Caco-2 (cell line): ENCODE data around the gene UBE2O. TPM values are rescaled to one million over a fixed set of nuclear protein-coding genes. Genes with fewer than 3 reads are reported as not detected.

Experiments
- BruUV-seq: library from RNA; stranded (reverse); fragments of 400-500 nt; replicated peaks from 2 replicates; lab custom pipeline; 2021; lab: Mats Ljungman, UMichigan
- CTCF ChIA-PET: fragments of 300-600 bp; sonication (Branson Sonifier 250); formaldehyde crosslinking; loops from one replicate; lab custom pipeline; 2022; ENCODE audit warnings: antibody characterized with exemption; lab: Charles Lee
- POLR2A ChIA-PET: fragments of 300-600 bp; sonication (Branson Sonifier 250); formaldehyde crosslinking; loops from one replicate; lab custom pipeline; 2022; ENCODE audit warnings: antibody characterized with exemption; lab: Charles Lee
- DNase-seq, 2 experiments: peaks; one replicate each; pipeline versions ENCODE4 v3.0.0 to v3.0.0-alpha.2; 2020 to 2022
- H3K27me3 ChIP-seq: replicated peaks from 2 replicates; pipeline ENCODE4 v1.6.0; 2011; ENCODE audit warnings: low read length; ENCODE audit not compliant: control insufficient read depth, insufficient read depth
- H3K36me3 ChIP-seq: 2 replicates; pipeline ENCODE4 v1.5.1; 2011; ENCODE audit warnings: low read length; ENCODE audit not compliant: control insufficient read depth, insufficient read depth
- H3K4me1 ChIP-seq: fragments of 250-450 bp; sonication (Bioruptor Pico); 2 replicates; pipeline ENCODE4 v1.5.1; 2020; ENCODE audit warnings: mild to moderate bottlenecking
- H3K4me3 ChIP-seq: 2 replicates; pipeline ENCODE4 v1.5.1; 2011; ENCODE audit warnings: low read depth, mild to moderate bottlenecking, control low read depth, low read length
- H3K9me3 ChIP-seq: fragments of 250-450 bp; sonication (Bioruptor Pico); 2 replicates; pipeline ENCODE4 v1.5.1; 2020; ENCODE audit warnings: mild to moderate bottlenecking, moderate library complexity
- H3K27ac Mint-ChIP-seq: one replicate; pipeline ENCODE4 v1.8.0; 2022; ENCODE audit warnings: mixed read lengths; ENCODE audit not compliant: unreplicated experiment
- H3K27me3 Mint-ChIP-seq: one replicate; pipeline ENCODE4 v1.8.0; 2022; ENCODE audit warnings: mixed read lengths; ENCODE audit not compliant: insufficient read depth, unreplicated experiment
- H3K36me3 Mint-ChIP-seq: one replicate; pipeline ENCODE4 v1.8.0; 2022; ENCODE audit warnings: mild to moderate bottlenecking, mixed read lengths; ENCODE audit not compliant: insufficient read depth, unreplicated experiment
- H3K4me1 Mint-ChIP-seq: one replicate; pipeline ENCODE4 v1.8.0; 2022; ENCODE audit warnings: low read depth, mixed read lengths; ENCODE audit not compliant: unreplicated experiment
- H3K4me3 Mint-ChIP-seq: one replicate; pipeline ENCODE4 v1.8.0; 2022; ENCODE audit warnings: mild to moderate bottlenecking, moderate library complexity, mixed read lengths; ENCODE audit not compliant: unreplicated experiment
- H3K9me3 Mint-ChIP-seq: one replicate; pipeline ENCODE4 v1.8.0; 2022; ENCODE audit warnings: mixed read lengths; ENCODE audit not compliant: unreplicated experiment
- intact Hi-C: fragments of 100-400 bp; cut with micrococcal nuclease; formaldehyde crosslinking; loops from one replicate; pipeline ENCODE4 v1.10.0; 2022; ENCODE audit not compliant: unreplicated experiment
- total RNA-seq: library from RNA; stranded (reverse); gene quantifications from 2 replicates; pipeline ENCODE4 v1.2.3, GENCODE V29; 2022
- TF ChIP-seq, protein P1 (sequence below), 2 experiments: fragments of 200-600 bp in 1 of 2; IDR thresholded peaks; 1 replicate in 1 of 2; 2 replicates in 1 of 2; pipeline versions ENCODE4 v1.5.1 to v1.8.0; 2011 to 2022; ENCODE audit warnings: antibody characterized with exemption in 1 of 2, control low read depth in 1 of 2, inconsistent platforms in 1 of 2, low read depth in 1 of 2, low read length in 1 of 2, mild to moderate bottlenecking in 1 of 2, moderate library complexity in 1 of 2; ENCODE audit not compliant: insufficient read depth in 1 of 2, severe bottlenecking in 1 of 2, unreplicated experiment in 1 of 2

Gene UBE2O
- total RNA-seq, 1 experiment from 2014 or later, result 37.6 TPM

DNA sequence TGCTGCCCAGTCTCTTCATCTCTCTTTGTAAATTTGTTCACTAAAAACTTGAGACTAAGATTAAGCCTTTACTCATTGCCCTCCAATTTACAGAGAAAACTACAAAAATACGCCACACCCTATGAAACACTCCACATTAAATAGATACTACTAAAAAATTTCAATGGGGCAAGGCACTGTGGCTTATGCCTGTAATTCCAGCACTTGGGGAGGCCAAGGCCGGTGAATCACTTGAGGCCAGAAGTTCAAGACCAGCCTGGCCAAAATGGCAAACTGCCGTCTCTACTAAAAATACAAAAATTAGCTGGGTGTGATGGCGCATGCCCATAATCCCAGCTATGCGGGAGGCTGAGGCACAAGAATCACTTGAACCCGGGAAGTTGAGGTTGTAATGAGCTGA lies 3.8 kb downstream of the UBE2O start:
- peaks cover 32% of the 10 kb centered on the region for H3K4me1 Mint-ChIP-seq
- H3K4me3 Mint-ChIP-seq, result no peak overlapping the region
- H3K9me3 Mint-ChIP-seq, result no peaks in the 10 kb centered on the region
- H3K36me3 Mint-ChIP-seq, result peaks cover 5% of the 10 kb centered on the region
- Histone ChIP-seq H3K27me3 (no peaks in the 10 kb centered on the region), H3K4me1 (peaks cover 24% of the 10 kb centered on the region), H3K4me3 (no peak overlapping the region), H3K9me3 (no peaks in the 10 kb centered on the region), H3K36me3 (no peaks in the 10 kb centered on the region; the same call in 1 of the 2 replicates)
- POLR2A ChIA-PET, result no interaction called here
- TF ChIP-seq, protein P1, sequence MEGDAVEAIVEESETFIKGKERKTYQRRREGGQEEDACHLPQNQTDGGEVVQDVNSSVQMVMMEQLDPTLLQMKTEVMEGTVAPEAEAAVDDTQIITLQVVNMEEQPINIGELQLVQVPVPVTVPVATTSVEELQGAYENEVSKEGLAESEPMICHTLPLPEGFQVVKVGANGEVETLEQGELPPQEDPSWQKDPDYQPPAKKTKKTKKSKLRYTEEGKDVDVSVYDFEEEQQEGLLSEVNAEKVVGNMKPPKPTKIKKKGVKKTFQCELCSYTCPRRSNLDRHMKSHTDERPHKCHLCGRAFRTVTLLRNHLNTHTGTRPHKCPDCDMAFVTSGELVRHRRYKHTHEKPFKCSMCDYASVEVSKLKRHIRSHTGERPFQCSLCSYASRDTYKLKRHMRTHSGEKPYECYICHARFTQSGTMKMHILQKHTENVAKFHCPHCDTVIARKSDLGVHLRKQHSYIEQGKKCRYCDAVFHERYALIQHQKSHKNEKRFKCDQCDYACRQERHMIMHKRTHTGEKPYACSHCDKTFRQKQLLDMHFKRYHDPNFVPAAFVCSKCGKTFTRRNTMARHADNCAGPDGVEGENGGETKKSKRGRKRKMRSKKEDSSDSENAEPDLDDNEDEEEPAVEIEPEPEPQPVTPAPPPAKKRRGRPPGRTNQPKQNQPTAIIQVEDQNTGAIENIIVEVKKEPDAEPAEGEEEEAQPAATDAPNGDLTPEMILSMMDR (IDR thresholded peaks at IDR 0.05; ENCODE audit: insufficient read depth in 1 of 2, low read depth in 1 of 2, low read length in 1 of 2, severe bottlenecking in 1 of 2, unreplicated experiment in 1 of 2), result no peak
- no peaks in the 10 kb centered on the region for H3K27me3 Mint-ChIP-seq
- H3K27ac Mint-ChIP-seq, result no peak overlapping the region
- intact Hi-C loops, result no loop called here
- CTCF ChIA-PET, result no interaction called here
- DNase-seq, result no peak
- BruUV-seq, result no TSS peak

DNA sequence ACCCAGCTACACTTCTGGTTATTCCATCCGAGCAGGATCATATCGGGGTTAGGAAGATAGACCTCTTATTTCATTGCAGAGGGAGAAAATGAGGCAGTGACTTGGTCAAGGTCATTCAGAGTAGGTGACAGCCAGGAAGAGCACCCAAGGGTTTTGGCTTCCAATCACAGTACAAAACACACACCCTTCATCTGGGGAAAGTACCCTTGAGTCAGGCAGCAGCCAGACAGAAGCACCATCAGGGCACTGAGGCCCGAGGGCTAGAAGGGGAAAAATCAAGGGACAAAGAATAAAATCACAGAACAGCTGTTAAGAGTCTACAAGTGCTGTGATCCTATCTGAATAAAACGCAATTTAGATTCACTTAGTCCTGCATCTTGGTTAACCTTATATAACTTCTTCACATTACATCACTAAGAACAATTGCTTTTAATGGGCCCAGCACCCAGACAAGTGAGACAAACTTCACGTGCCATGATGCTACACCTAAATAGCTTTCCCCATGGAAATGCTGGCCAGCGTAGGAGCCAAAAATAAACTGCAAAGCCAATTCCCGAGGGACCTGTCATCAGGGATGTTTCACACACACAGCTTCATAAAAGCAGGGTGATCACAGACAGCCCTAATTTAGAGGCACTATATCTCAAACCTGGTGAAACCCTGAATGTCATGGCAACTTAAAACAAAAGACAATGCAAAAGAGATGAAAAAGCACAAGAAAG lies 4.9 kb downstream of the UBE2O start:
- H3K27ac Mint-ChIP-seq, result no peak overlapping the region
- peaks cover 32% of the 10 kb centered on the region for H3K4me1 Mint-ChIP-seq
- H3K4me1 ChIP-seq, result peaks cover 28% of the 10 kb centered on the region

DNA sequence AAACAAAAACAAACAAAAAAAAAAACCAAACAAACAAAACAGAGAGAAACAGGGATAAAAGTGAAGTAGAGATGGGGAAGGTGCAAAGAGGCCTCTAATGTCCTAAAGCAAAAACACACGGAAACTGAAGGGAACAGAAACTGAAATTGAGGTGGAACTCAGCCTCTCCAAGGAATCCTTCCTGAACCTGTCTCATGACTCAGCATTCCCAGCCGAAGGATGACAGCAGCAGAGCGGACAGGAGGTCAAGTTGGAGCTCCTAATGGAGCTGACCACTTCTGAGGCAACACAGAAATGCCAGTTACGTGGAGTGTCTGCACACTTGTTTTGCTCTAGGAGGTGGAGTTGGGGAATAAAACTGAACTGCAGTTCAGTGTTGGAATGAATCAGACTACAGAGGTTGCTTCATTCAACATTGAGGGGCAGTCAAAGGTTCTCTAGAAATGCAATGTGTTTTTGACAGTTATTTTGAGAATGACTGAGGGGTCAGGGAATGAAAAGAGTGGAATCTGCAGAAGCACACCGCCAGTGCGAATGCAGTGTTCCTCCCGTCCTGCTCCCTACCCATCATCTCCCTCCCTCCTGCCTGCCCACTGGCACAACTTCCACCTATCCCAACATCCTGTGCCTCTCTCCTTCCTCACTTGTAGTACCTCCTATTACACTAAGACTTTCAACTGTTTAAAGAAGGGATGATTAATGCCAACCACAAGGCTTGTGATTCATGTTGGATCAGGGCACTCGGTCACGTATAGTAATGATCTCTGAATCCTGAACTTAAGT lies 6.3 kb downstream of the UBE2O start:
- TF ChIP-seq, protein P1 (IDR thresholded peaks at IDR 0.05; ENCODE audit: insufficient read depth in 1 of 2, low read depth in 1 of 2, low read length in 1 of 2, severe bottlenecking in 1 of 2, unreplicated experiment in 1 of 2), result no peak
- H3K27me3 ChIP-seq, result no peaks in the 10 kb centered on the region
- intact Hi-C loops, result no loop called here
- Mint-ChIP-seq H3K4me3 (no peak overlapping the region), H3K27me3 (no peaks in the 10 kb centered on the region), H3K36me3 (peaks cover 12% of the 10 kb centered on the region), H3K27ac (peak overlapping the region; percentile 32), H3K4me1 (peaks cover 41% of the 10 kb centered on the region), H3K9me3 (no peaks in the 10 kb centered on the region)
- H3K4me1 ChIP-seq, result peaks cover 35% of the 10 kb centered on the region
- DNase-seq, result peak; percentile 43 to 69
- POLR2A ChIA-PET, result interaction anchor here (0.7 kb wide), 1 partner anchor 273 kb away, joined by 3 read pairs; no protein-coding TSS in a partner anchor
- H3K4me3 ChIP-seq, result no peak overlapping the region
- CTCF ChIA-PET, result interaction anchor here (0.6 to 1.7 kb wide), 3 partner anchors 12 to 110 kb away, joined by 3 to 8 read pairs (median 3); no protein-coding TSS in a partner anchor
- no peaks in the 10 kb centered on the region for H3K9me3 ChIP-seq
- no peaks in the 10 kb centered on the region; the same call in 1 of the 2 replicates for H3K36me3 ChIP-seq
- no TSS peak for BruUV-seq

More for the DNA sequence above, 4.9 kb downstream of the UBE2O start:
- BruUV-seq, result no TSS peak
- Mint-ChIP-seq H3K9me3 (no peaks in the 10 kb centered on the region), H3K4me3 (no peak overlapping the region), H3K27me3 (no peaks in the 10 kb centered on the region), H3K36me3 (peaks cover 5% of the 10 kb centered on the region)
- Histone ChIP-seq H3K4me3 (no peak overlapping the region), H3K9me3 (no peaks in the 10 kb centered on the region), H3K27me3 (no peaks in the 10 kb centered on the region), H3K36me3 (no peaks in the 10 kb centered on the region; the same call in 1 of the 2 replicates)
- CTCF ChIA-PET, result interaction anchor here (0.6 kb wide), 1 partner anchor 201 kb away, joined by 5 read pairs; no protein-coding TSS in a partner anchor
- TF ChIP-seq, protein P1 (IDR thresholded peaks at IDR 0.05; ENCODE audit: insufficient read depth in 1 of 2, low read depth in 1 of 2, low read length in 1 of 2, severe bottlenecking in 1 of 2, unreplicated experiment in 1 of 2), result no peak
- DNase-seq, result no peak
- intact Hi-C loops, result no loop called here
- POLR2A ChIA-PET, result no interaction called here
